Subcutaneous adipose tissue (tissue), 4 donors: ENCODE results near the gene RALGPS2. TPM values are rescaled to one million over a fixed set of nuclear protein-coding genes. Genes with fewer than 3 reads are reported as not detected.

ENCODE experiments used
- total RNA-seq, 4 donors: library from RNA; depleted of rRNA; stranded (reverse); fragments of >200 nt; gene quantifications; one replicate each; pipeline ENCODE4 v1.1.0, GENCODE V29; 2016
- TF ChIP-seq, protein P1 (sequence below): fragments of 450-650 bp; IDR thresholded peaks from one replicate; pipeline ENCODE4 v1.5.1; 2016; ENCODE audit warnings: low read depth, mild to moderate bottlenecking, control low read depth, antibody characterized with exemption, moderate library complexity

Gene RALGPS2
- total RNA-seq, 4 donors from 2014 or later: 11.7 to 14.8 (median 12.8) TPM

DNA sequence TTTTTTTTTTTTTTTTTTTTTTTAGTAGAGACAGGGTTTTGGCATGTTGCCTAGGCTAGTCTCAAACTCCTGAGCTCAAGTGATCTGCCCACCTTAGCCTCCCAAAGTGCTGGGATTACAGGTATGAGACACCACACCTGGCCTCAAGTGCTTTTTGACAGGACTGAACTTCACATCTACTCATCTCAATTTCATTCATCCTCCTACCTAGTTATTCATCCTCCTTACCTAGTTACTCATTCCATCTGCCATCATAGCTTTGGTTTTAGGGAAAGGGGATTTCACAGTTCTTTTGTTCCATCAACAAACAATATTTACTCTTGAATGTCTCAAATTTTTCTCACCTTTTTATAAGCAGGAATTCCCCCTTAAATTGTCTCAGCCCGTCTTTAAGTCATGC, 38.6 kb upstream of the RALGPS2 start:
- TF ChIP-seq, protein P1, sequence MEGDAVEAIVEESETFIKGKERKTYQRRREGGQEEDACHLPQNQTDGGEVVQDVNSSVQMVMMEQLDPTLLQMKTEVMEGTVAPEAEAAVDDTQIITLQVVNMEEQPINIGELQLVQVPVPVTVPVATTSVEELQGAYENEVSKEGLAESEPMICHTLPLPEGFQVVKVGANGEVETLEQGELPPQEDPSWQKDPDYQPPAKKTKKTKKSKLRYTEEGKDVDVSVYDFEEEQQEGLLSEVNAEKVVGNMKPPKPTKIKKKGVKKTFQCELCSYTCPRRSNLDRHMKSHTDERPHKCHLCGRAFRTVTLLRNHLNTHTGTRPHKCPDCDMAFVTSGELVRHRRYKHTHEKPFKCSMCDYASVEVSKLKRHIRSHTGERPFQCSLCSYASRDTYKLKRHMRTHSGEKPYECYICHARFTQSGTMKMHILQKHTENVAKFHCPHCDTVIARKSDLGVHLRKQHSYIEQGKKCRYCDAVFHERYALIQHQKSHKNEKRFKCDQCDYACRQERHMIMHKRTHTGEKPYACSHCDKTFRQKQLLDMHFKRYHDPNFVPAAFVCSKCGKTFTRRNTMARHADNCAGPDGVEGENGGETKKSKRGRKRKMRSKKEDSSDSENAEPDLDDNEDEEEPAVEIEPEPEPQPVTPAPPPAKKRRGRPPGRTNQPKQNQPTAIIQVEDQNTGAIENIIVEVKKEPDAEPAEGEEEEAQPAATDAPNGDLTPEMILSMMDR: no peak

DNA sequence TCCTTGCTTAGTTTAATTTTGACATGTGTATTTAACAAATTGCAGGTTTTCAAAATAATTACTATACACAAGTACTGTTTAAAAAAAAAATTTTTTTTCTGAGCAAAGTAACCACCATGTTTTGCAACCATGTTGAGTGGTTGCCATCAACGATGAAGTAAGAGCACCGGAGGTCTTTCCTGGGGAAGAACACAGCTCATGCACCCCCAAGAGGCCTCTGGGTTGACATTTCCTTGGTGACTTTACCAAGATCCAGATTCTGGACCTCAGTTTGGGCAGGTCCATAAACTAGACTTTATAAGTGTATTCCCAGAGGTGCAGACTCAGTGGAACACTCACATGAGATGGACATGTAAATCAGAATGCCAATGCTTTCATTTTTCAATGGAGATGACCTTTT, 36.8 kb upstream of the RALGPS2 start:
- TF ChIP-seq, protein P1: no peak

DNA sequence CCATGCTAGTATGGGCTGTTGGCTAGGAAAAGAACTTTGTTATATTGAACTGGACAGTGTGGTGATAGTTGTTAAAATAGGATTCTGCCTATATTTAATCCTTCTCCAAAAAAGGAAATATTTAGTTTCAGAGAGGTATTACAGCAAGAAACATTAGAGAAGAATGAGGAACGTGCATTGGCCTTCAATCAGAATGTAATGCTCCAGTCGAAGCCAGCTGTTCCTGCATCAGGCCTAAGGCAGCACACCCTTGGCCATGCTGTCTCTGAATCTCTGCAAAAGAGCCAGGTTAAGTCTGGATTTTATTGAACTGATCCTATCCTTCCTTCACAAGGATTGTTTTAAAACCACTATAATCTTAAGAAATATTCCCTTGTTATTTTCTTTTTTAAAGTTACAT, 35.3 kb upstream of the RALGPS2 start:
- TF ChIP-seq, protein P1: no peak

DNA sequence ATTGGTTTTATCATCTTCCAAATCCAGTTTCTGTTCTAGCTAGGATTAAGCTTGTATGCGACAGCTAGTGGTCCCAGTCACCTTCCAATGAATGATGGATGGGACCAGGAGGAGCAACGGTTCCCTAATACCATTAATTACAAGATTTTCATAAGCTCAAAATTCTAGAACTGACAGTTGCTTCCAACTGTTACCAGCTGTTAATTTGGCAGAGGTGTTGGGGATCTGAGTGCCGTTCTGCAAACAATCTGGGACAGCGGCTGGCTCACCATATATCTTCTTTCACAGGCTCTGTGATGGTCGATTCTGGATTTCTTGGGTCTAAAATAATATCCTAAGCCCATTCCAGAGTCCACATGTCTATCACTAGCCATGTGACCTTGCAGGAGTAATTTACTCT, 34.5 kb upstream of the RALGPS2 start:
- TF ChIP-seq, protein P1: no peak

DNA sequence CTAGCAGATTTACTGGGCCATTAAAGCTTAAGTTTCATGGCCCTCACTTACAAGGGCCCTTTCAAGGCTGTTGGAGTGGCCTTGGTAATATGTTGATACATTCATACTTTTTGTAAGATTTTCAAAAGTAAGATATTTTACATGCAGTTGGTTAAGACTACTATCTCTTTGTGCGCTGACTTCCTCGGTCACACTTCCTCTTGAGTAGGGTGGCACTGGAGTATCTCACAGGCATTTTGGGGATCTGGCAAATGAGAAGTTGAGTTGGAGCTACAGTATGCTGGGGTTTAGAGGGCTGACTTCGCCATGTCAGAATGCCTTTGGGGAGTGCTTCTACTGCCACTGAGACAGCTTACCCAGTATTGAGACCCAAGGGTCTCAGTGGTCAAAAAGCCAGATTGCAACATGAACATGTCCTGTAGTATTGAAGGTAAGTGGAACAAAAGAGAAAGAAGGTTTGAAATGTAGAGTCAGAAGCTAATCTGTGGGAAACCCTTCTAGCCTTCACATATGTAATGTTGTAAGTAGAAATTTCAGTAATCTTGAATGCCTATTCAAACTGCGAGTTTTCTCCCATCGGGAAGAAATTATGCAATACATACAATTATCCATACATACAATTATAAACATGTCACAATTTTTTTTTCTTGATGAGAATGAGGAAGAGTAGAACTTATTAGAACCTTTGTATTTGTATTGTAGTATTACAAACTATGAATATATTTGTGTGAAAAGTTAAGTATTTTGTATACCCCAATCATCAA, 32.3 kb upstream of the RALGPS2 start:
- TF ChIP-seq, protein P1: no peak

DNA sequence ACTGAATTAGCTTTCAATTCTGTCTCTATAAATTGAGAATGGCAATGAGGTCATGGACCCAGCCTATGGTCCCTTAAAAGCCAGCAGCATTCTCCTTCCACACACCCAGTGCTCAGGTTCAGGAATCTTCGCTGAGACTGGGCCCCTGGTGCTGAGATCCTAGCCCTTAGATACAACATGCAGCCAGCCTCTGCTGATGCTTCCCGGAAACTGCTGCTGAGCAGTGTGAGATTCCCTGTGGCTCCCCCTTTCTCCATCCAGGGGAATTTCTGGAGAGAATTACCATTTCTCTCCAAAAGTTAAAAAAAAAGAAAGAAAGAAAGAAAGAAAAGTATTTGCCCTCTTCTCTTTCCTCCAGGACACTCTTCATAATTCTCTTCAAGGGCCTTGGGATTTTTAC, 31.7 kb upstream of the RALGPS2 start:
- TF ChIP-seq, protein P1: no peak

DNA sequence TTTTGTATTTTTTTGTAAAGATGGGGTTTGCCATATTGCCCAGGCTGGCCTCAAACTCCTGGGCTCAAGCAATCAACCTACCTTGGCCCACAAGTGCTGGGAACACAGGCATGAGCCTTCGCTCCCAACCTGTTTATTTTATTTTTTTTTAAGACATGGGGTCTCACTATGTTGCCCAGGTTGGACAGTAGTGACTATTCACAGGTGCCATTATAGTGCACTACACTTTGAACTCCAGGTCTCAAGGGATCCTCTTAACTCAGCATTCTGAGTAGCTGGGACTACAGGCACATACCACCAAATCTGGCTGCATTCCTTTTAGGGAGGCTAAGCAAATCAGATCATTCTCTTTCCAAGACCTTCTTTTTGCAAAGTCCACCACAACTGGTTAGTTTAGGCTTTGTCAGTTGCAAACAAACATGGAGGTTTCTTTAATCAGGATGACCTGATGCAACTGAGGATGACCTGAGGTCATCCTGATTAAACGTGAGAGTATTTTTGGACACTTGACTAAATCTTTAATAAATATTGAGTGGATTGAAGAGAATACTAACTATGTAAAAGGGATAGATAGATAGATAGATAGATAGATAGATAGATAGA, 30.0 kb upstream of the RALGPS2 start:
- TF ChIP-seq, protein P1: no peak
